Activated CD8-positive, alpha-beta T cell treated with anti-CD3 and anti-CD28 coated beads for 36 hours (primary cell): ENCODE measurements around the gene CCDC160. TPM values are rescaled to one million over a fixed set of nuclear protein-coding genes. Genes with fewer than 3 reads are reported as not detected.

ENCODE experiments used
- ATAC-seq: fragments of 200-7000 bp; cut with Tn5 transposase; one replicate; pipeline ENCODE4 v1.10.0; 2021; ENCODE audit warnings: mild to moderate bottlenecking, moderate library complexity
- CTCF ChIA-PET: fragments of 350-600 bp; sonication (Branson Sonifier 250); formaldehyde crosslinking; loops from one replicate; lab custom pipeline; 2021; ENCODE audit warnings: antibody characterized with exemption; lab: Charles Lee
- POLR2A ChIA-PET: fragments of 350-600 bp; sonication (Branson Sonifier 250); formaldehyde crosslinking; loops from one replicate; lab custom pipeline; 2021; ENCODE audit warnings: antibody characterized with exemption; lab: Charles Lee
- DNase-seq: peaks from one replicate; pipeline ENCODE4 v3.0.0-alpha.2; 2020
- H3K27ac Mint-ChIP-seq: one replicate; pipeline ENCODE4 v1.8.0; 2021; ENCODE audit warnings: mild to moderate bottlenecking, mixed read lengths
- H3K27me3 Mint-ChIP-seq: one replicate; pipeline ENCODE4 v1.8.0; 2021; ENCODE audit warnings: mixed read lengths
- H3K36me3 Mint-ChIP-seq: one replicate; pipeline ENCODE4 v1.8.0; 2021; ENCODE audit warnings: low read depth, mixed read lengths
- H3K4me1 Mint-ChIP-seq: one replicate; pipeline ENCODE4 v1.8.0; 2021; ENCODE audit warnings: low read depth, mixed read lengths
- H3K4me3 Mint-ChIP-seq: one replicate; pipeline ENCODE4 v1.8.0; 2021; ENCODE audit warnings: mild to moderate bottlenecking, moderate library complexity, mixed read lengths
- H3K9me3 Mint-ChIP-seq: one replicate; pipeline ENCODE4 v1.8.0; 2021; ENCODE audit warnings: mixed read lengths
- CTCF ChIP-seq: fragments of 200-600 bp; IDR thresholded peaks from one replicate; pipeline ENCODE4 v1.8.0; 2022; ENCODE audit warnings: antibody characterized with exemption, mild to moderate bottlenecking
- intact Hi-C: fragments of 100-400 bp; cut with micrococcal nuclease; formaldehyde crosslinking; loops from one replicate; pipeline ENCODE4 v1.10.0; 2022
- total RNA-seq, 2 experiments: library from RNA; stranded (reverse); gene quantifications; one replicate each; pipeline ENCODE4 v1.2.3, GENCODE V29; 2021

CCDC160 gene
- total RNA-seq, 2 experiments from 2014 or later, result not detected

GRCh38 chrX:134241960-134242619 lies 5.1 kb downstream of the CCDC160 start:
- no peak for ATAC-seq
- intact Hi-C loops, result no loop called here
- no peak for TF ChIP-seq CTCF
- no peaks in the 10 kb centered on the region for H3K36me3 Mint-ChIP-seq
- POLR2A ChIA-PET, result no interaction called here
- peaks cover 14% of the 10 kb centered on the region for H3K27me3 Mint-ChIP-seq
- DNase-seq, result no peak
- CTCF ChIA-PET, result no interaction called here
- no peak overlapping the region for H3K4me3 Mint-ChIP-seq
- H3K27ac Mint-ChIP-seq, result no peak overlapping the region
- no peaks in the 10 kb centered on the region for H3K9me3 Mint-ChIP-seq
- peaks cover 11% of the 10 kb centered on the region for H3K4me1 Mint-ChIP-seq

DNA sequence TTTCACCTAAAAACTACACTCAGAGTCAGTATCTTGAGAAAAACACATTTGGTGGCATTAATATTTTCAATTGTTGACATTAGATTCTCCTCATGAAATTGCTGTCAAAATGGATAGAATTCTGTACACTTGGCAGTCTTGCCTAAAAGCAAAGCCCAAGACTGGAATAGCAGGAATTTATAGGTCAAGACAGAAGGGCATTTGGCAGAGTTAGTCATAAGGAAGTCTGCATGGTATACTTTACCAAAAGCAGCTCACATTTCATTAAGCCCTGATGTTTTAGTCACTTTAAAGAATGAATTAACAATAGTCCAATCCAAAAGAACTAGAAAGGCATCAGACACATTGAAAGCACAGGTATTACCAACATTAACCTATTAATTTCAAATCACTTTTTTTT lies 7.1 kb downstream of the CCDC160 start:
- TF ChIP-seq CTCF, result no peak
- intact Hi-C loops, result no loop called here
- H3K27me3 Mint-ChIP-seq, result peaks cover 8% of the 10 kb centered on the region

GRCh38 chrX:134246282-134246681 lies 9.3 kb downstream of the CCDC160 start:
- H3K9me3 Mint-ChIP-seq, result no peaks in the 10 kb centered on the region
- DNase-seq (no peak), ATAC-seq (no peak)
- ChIA-PET CTCF (no interaction called here), POLR2A (no interaction called here)
- no peak overlapping the region for H3K27ac Mint-ChIP-seq
- peaks cover 3% of the 10 kb centered on the region for H3K27me3 Mint-ChIP-seq
- peaks cover 9% of the 10 kb centered on the region for H3K4me1 Mint-ChIP-seq
- no peak overlapping the region for H3K4me3 Mint-ChIP-seq
- TF ChIP-seq CTCF, result no peak
- intact Hi-C loops, result no loop called here
- H3K36me3 Mint-ChIP-seq, result no peaks in the 10 kb centered on the region

More for the DNA sequence above, 7.1 kb downstream of the CCDC160 start:
- ChIA-PET CTCF (interaction anchor here (1.8 kb wide), 1 partner anchor 10 kb away, joined by 9 read pairs; no protein-coding TSS in a partner anchor), POLR2A (no interaction called here)
- DNase-seq (no peak), ATAC-seq (no peak)
- Mint-ChIP-seq H3K9me3 (no peaks in the 10 kb centered on the region), H3K36me3 (no peaks in the 10 kb centered on the region), H3K27ac (no peak overlapping the region), H3K4me1 (peaks cover 11% of the 10 kb centered on the region), H3K4me3 (no peak overlapping the region)

- ATAC-seq, result no peak
- TF ChIP-seq CTCF, result no peak
Measured at GRCh38 chrX:134247492-134247891, 10.5 kb downstream of the CCDC160 start.

DNA sequence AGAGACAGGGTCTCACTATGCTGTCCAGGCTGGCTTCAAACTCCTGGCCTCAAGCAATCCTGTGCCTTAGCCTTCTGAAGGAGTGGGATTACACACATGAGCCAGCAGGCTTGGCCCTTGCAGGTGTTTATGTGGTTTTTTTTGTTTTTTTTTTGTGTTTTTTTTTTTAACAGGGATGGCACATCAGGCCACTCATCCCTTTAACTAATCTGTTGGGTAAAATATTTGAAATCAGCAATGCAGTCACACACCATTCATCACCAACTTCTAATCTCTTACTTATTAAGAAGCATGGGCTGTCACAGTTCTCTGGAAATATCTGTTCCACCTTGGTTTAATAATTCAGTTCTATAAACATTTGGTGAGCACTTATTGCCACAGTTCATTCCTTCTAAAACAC lies 12.3 kb downstream of the CCDC160 start:
- POLR2A ChIA-PET, result no interaction called here

More at GRCh38 chrX:134247492-134247891, 10.5 kb downstream of the CCDC160 start:
- Mint-ChIP-seq H3K36me3 (no peaks in the 10 kb centered on the region), H3K27ac (no peak overlapping the region), H3K4me1 (no peaks in the 10 kb centered on the region), H3K9me3 (no peaks in the 10 kb centered on the region), H3K4me3 (no peak overlapping the region), H3K27me3 (peaks cover 3% of the 10 kb centered on the region)
- ChIA-PET CTCF (no interaction called here), POLR2A (no interaction called here)
- intact Hi-C loops, result no loop called here
- DNase-seq, result no peak

More for the DNA sequence above, 12.3 kb downstream of the CCDC160 start:
- Mint-ChIP-seq H3K36me3 (no peaks in the 10 kb centered on the region), H3K27me3 (peaks cover 3% of the 10 kb centered on the region), H3K4me1 (peaks cover 3% of the 10 kb centered on the region), H3K4me3 (no peak overlapping the region), H3K27ac (no peak overlapping the region), H3K9me3 (no peaks in the 10 kb centered on the region)
- TF ChIP-seq CTCF, result no peak
- intact Hi-C loops, result no loop called here
- no peak for DNase-seq
- CTCF ChIA-PET, result no interaction called here
- ATAC-seq, result no peak
